ENCODE results near the gene NDUFAF8.

NDUFAF8 gene

DNA sequence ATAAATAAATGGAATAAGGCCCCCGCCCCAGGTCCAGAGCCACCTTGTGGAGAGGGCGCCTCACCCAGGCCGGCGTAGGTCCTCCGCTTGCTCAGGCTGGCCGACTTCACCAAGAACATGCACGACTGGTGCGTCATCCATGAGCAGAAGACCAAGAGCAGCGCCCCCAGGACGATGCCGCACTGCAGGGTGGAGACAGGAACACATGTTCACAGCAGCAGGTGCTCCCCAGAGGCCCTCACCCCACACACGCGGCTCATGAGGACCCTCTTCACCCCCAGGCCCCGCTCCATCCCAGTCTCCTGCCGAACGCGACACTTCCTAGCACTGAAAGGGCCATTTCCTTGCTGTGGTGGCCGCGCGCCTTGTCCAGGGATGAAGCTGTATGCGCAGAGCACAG is 50.5 kb downstream of the NDUFAF8 start:
- Histone ChIP-seq H3K36me3 (replicated peaks in 1 of 2; ENCODE audit: control insufficient read depth in 2 of 2, insufficient read depth in 2 of 2, low read length in 2 of 2) (peaks cover 8 to 36% of the 10 kb centered on the region in 2 donors), H3K27me3 (ENCODE audit: control insufficient read depth in 3 of 3, insufficient read depth in 3 of 3, low read depth in 1 of 3, low read length in 3 of 3) (no peaks in the 10 kb centered on the region), H3K4me2 (ENCODE audit: insufficient read depth, low read length, poor library complexity, severe bottlenecking) (no peak overlapping the region), H3K4me1 (ENCODE audit: control insufficient read depth in 2 of 2, insufficient read depth in 1 of 2, low read depth in 1 of 2, low read length in 2 of 2) (peaks cover 6 to 14% of the 10 kb centered on the region in 2 donors), H3K27ac (replicated peaks; ENCODE audit: low read length) (no peak overlapping the region), H4K91ac (ENCODE audit: low read depth, low read length, poor library complexity) (no peak overlapping the region), H2AFZ (ENCODE audit: low read length) (no peak overlapping the region), H3K79me1 (ENCODE audit: low read depth, low read length) (peaks cover 14% of the 10 kb centered on the region), H2AK5ac (ENCODE audit: low read depth, low read length) (no peak overlapping the region), H2BK15ac (ENCODE audit: low read length) (no peak overlapping the region), H3K4ac (ENCODE audit: low read length) (no peak overlapping the region), H2BK12ac (ENCODE audit: low read length) (no peak overlapping the region), H2BK5ac (ENCODE audit: low read length) (peak overlapping the region; percentile 32), H3K23ac (ENCODE audit: low read depth, low read length, poor library complexity) (peak overlapping the region; percentile 61), H3K4me3 (ENCODE audit: low read length in 2 of 2) (peak overlapping the region in 1 of 2 donors; percentile 1), H3K9me3 (replicated peaks in 1 of 2; ENCODE audit: control insufficient read depth in 2 of 2, insufficient read depth in 1 of 2, low read depth in 1 of 2, low read length in 2 of 2) (no peaks in the 10 kb centered on the region), H3K18ac (ENCODE audit: low read length) (peak overlapping the region; percentile 68), H3K9ac (ENCODE audit: low read depth, low read length, poor library complexity) (no peak overlapping the region), H2BK120ac (ENCODE audit: low read depth, low read length) (no peak overlapping the region), H4K8ac (ENCODE audit: low read depth, low read length) (no peak overlapping the region), H3K14ac (ENCODE audit: low read length) (no peak overlapping the region)
- no peak for DNase-seq (ENCODE audit: low spot score)
- WGBS, 2 donors (ENCODE audit: extremely low coverage in 2 of 2, insufficient read length in 2 of 2, insufficient replicate concordance in 1 of 2): no CpG with 5 or more reads among the region's 21 CpGs

DNA sequence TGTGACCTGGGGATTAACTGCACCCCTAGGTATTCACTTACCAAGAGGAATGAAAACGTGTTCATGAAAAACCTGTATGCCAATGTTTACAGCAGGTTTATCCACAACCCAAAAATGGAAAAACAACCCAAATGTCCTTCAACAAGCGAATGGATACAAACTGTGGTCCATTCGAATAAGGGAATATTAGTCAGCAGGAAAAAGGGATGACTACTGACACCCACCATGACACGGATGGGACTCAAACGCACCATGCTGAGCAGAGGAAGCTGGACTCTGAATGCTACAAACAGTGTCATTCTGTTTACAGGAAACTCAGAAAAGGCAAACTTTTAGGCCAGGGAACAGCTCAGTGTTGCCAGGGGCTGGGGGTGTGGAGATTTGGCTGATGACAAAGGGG is 51.1 kb downstream of the NDUFAF8 start:
- peaks cover 5 to 11% of the 10 kb centered on the region in 2 donors for H3K4me1 ChIP-seq (ENCODE audit: control insufficient read depth in 2 of 2, insufficient read depth in 1 of 2, low read depth in 1 of 2, low read length in 2 of 2)
- no peaks in the 10 kb centered on the region for H3K27me3 ChIP-seq (ENCODE audit: control insufficient read depth in 3 of 3, insufficient read depth in 3 of 3, low read depth in 1 of 3, low read length in 3 of 3)
- WGBS, 2 donors (ENCODE audit: extremely low coverage in 2 of 2, insufficient read length in 2 of 2, insufficient replicate concordance in 1 of 2): no CpG with 5 or more reads among the region's 5 CpGs
- H2BK5ac ChIP-seq (ENCODE audit: low read length): no peak overlapping the region
- no peak overlapping the region for H3K9ac ChIP-seq (ENCODE audit: low read depth, low read length, poor library complexity)
- no peak overlapping the region for H2AK5ac ChIP-seq (ENCODE audit: low read depth, low read length)
- no peak overlapping the region for H2AFZ ChIP-seq (ENCODE audit: low read length)
- H4K8ac ChIP-seq (ENCODE audit: low read depth, low read length): no peak overlapping the region
- H3K4me3 ChIP-seq (ENCODE audit: low read length in 2 of 2): no peak overlapping the region
- no peak overlapping the region for H2BK15ac ChIP-seq (ENCODE audit: low read length)
- no peak overlapping the region for H3K18ac ChIP-seq (ENCODE audit: low read length)
- no peak overlapping the region for H3K4ac ChIP-seq (ENCODE audit: low read length)
- DNase-seq (ENCODE audit: low spot score): no peak
- no peak overlapping the region for H3K27ac ChIP-seq (replicated peaks; ENCODE audit: low read length)
- no peak overlapping the region for H2BK12ac ChIP-seq (ENCODE audit: low read length)
- no peak overlapping the region for H3K14ac ChIP-seq (ENCODE audit: low read length)
- H3K36me3 ChIP-seq (replicated peaks in 1 of 2; ENCODE audit: control insufficient read depth in 2 of 2, insufficient read depth in 2 of 2, low read length in 2 of 2): peaks cover 8 to 36% of the 10 kb centered on the region in 2 donors
- H3K79me1 ChIP-seq (ENCODE audit: low read depth, low read length): peaks cover 19% of the 10 kb centered on the region
- no peak overlapping the region for H3K4me2 ChIP-seq (ENCODE audit: insufficient read depth, low read length, poor library complexity, severe bottlenecking)
- H4K91ac ChIP-seq (ENCODE audit: low read depth, low read length, poor library complexity): no peak overlapping the region
- no peak overlapping the region for H3K23ac ChIP-seq (ENCODE audit: low read depth, low read length, poor library complexity)
- H2BK120ac ChIP-seq (ENCODE audit: low read depth, low read length): no peak overlapping the region
- H3K9me3 ChIP-seq (replicated peaks in 1 of 2; ENCODE audit: control insufficient read depth in 2 of 2, insufficient read depth in 1 of 2, low read depth in 1 of 2, low read length in 2 of 2): no peaks in the 10 kb centered on the region
